ENCODE measurements around the gene PRDM2.

Gene PRDM2

DNA sequence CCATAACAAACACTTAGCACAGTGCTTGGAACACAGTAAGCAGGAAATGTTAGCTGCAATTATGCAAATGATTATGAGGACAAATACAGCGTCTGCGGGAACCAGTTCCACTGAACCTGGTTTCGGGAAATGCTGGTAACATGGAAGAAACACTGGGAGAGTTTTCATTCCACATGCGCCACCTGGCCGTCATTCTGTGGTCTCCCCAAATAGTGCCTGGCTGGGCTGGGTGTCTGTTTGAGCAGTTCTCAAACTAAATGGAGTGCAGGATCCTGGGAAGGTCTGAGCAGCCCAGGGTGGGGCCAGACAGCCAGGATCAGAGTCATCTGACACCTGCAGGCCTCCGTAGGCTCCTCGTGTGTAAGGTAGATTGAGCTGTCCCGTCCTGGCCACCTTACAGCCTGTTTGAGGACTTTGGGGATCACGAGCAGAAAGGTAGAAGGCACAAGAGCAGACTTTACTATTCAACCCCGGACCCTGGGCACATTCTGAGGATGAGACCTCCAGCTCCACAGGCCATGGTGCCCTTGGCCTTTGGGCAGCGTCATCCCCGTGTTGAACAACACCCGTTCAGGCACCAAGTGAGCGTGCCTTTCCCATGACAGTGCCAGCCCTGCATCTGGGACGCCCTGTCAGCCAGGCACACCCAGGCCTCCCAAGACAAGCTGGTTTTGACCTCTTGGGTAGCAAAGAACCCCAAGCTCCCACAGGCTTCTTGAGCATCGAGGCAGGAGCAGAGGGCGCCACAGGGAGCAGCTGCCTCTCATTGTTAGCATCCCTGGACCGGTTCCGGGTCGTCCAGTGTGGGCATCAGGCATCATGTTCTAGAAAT lies 101.9 kb downstream of the PRDM2 start:
- no peaks in the 10 kb centered on the region; the same call in 1 of the 2 replicates for H3K4me1 ChIP-seq (ENCODE audit: control insufficient read depth, insufficient read depth, low read length)
- ChIA-PET POLR2A (no interaction called here), CTCF (no interaction called here)
- no peaks in the 10 kb centered on the region for H3K9me3 ChIP-seq (ENCODE audit: control insufficient read depth, insufficient read depth, low read depth, low read length)
- no peak overlapping the region for H3K4me3 ChIP-seq (ENCODE audit: low read depth, low read length)
- H3K27ac ChIP-seq (ENCODE audit: extremely low read depth, low read depth, low read length) = no peak overlapping the region
- H3K36me3 ChIP-seq (ENCODE audit: control insufficient read depth in 2 of 2, insufficient read depth in 1 of 2, low read length in 2 of 2) = no peaks in the 10 kb centered on the region
- TF ChIP-seq, protein P1, sequence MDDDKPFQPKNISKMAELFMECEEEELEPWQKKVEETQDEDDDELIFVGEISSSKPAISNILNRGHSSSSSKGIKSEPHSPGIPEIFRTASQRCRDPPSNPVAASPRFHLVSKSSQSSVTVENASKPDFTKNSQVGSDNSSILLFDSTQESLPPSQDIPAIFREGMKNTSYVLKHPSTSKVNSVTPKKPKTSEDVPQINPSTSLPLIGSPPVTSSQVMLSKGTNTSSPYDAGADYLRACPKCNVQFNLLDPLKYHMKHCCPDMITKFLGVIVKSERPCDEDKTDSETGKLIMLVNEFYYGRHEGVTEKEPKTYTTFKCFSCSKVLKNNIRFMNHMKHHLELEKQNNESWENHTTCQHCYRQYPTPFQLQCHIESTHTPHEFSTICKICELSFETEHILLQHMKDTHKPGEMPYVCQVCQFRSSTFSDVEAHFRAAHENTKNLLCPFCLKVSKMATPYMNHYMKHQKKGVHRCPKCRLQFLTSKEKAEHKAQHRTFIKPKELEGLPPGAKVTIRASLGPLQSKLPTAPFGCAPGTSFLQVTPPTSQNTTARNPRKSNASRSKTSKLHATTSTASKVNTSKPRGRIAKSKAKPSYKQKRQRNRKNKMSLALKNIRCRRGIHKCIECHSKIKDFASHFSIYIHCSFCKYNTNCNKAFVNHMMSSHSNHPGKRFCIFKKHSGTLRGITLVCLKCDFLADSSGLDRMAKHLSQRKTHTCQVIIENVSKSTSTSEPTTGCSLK (tag by site-specific recombination; IDR thresholded peaks at IDR 0.05) = no peak
- no peak for TF ChIP-seq ZNF24 (tag by site-specific recombination; IDR thresholded peaks at IDR 0.05)
- no peak for TF ChIP-seq ZNF292 (tag by site-specific recombination; IDR thresholded peaks at IDR 0.05; ENCODE audit: borderline replicate concordance, low read depth)
- TF ChIP-seq ZNF792 (tag by site-specific recombination; IDR thresholded peaks at IDR 0.05) = no peak
- TF ChIP-seq ZNF707 (tag by site-specific recombination; IDR thresholded peaks at IDR 0.05) = no peak
- no peak for TF ChIP-seq EGR2 (tag by site-specific recombination; IDR thresholded peaks at IDR 0.05; ENCODE audit: low read depth)
- no peak for TF ChIP-seq TCF7L2 (IDR thresholded peaks at IDR 0.05; ENCODE audit: borderline replicate concordance, low read depth, low read length)
- no peak for TF ChIP-seq ZNF660 (tag by site-specific recombination; IDR thresholded peaks at IDR 0.05)

DNA sequence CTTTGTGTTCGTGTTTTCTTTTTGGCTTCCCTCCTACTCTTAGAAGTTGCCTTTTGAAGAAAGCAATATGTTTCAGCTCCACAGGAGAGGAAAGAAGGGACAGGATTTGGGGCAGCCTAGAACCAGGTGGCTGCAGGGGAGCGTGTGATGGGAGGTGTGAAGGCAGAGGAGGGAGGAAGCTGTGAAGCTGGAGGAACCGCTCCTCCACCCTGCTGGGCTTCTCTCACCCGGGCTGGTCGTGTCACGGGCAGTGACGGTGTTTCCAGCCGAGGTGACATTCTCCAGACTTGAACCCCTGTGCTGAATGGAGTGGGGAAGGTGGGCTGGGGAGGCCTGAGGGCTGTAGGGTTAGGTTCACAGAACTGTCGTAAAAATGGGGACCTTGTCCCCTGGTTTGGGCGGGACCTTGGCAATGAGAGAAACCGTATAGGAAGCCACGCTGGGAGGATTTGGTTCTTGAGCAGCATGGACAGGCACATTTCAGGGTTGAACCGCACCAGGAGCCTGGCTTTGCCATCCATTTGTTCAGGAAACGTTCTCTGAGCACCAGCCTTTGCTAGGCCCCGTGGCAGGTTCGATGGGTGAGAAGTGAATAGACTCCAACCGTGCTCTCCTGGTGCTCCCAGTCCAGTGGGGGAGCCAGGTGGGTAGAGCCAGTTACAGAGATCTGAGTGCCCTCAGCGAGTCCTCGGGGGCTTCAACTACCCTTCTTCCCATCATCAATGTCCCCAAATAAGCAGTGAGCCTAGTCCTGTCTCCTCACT lies 103.0 kb downstream of the PRDM2 start:
- Histone ChIP-seq H3K27ac (ENCODE audit: extremely low read depth, low read depth, low read length) (no peak overlapping the region), H3K36me3 (ENCODE audit: control insufficient read depth in 2 of 2, insufficient read depth in 1 of 2, low read length in 2 of 2) (no peaks in the 10 kb centered on the region), H3K4me3 (ENCODE audit: low read depth, low read length) (no peak overlapping the region), H3K4me1 (ENCODE audit: control insufficient read depth, insufficient read depth, low read length) (no peaks in the 10 kb centered on the region), H3K9me3 (ENCODE audit: control insufficient read depth, insufficient read depth, low read depth, low read length) (no peaks in the 10 kb centered on the region)
- POLR2A ChIA-PET = no interaction called here
- CTCF ChIA-PET = no interaction called here
- TF ChIP-seq, protein P2, sequence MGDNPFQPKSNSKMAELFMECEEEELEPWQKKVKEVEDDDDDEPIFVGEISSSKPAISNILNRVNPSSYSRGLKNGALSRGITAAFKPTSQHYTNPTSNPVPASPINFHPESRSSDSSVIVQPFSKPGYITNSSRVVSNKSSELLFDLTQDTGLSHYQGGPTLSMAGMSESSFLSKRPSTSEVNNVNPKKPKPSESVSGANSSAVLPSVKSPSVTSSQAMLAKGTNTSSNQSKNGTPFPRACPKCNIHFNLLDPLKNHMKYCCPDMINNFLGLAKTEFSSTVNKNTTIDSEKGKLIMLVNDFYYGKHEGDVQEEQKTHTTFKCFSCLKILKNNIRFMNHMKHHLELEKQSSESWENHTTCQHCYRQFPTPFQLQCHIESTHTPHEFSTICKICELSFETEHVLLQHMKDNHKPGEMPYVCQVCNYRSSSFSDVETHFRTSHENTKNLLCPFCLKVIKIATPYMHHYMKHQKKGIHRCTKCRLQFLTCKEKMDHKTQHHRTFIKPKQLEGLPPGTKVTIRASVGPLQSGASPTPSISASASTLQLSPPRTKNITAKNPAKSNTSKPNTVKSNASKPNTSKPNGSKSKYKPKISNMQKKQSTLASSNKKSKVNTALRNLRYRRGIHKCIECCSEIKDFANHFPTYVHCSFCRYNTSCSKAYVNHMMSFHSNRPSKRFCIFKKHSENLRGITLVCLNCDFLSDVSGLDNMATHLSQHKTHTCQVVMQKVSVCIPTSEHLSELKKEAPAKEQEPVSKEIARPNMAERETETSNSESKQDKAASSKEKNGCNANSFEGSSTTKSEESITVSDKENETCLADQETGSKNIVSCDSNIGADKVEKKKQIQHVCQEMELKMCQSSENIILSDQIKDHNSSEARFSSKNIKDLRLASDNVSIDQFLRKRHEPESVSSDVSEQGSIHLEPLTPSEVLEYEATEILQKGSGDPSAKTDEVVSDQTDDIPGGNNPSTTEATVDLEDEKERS (tag by site-specific recombination; IDR thresholded peaks at IDR 0.05) = no peak
- TF ChIP-seq ZIC2 (tag by site-specific recombination; IDR thresholded peaks at IDR 0.05) (peak; percentile 45), GLI4 (tag by site-specific recombination; IDR thresholded peaks at IDR 0.05) (no peak)

DNA sequence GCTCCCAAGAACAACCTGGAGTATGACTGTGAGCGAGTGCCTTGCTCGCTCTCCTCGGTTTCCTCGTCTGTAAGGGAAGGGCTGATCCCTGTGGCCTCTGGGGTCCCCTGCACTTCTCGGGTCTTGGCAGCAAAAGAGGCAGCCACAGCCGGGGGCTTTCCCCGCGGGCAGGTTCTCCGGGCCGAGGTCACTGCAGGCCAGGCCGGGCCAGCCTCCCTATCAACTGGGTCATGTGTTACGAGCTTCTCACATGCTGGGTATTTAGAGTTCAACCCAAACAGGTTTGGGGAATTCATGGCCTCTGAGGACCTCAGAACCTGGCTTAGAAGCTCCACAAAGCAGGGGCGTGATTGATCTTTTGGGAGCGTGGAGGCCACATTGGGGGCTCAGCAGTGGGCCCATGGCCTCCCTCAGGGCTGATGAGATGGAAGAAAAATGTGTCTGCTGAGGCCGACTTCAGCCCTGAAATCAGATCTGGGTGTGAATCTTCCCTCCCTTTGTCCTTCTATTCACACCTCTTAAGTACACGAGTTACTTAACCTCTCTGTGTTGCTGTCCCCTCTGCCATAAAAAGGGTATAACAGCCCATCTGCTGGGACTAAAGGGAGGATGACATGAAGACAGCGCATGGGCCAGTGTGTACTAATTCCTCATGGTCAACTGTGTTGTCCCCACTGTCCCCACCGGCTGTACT lies 103.7 kb downstream of the PRDM2 start:
- H3K4me1 ChIP-seq (ENCODE audit: control insufficient read depth, insufficient read depth, low read length) = no peaks in the 10 kb centered on the region
- no peaks in the 10 kb centered on the region for H3K36me3 ChIP-seq (ENCODE audit: control insufficient read depth in 2 of 2, insufficient read depth in 1 of 2, low read length in 2 of 2)
- ChIA-PET CTCF (no interaction called here), POLR2A (no interaction called here)
- H3K27ac ChIP-seq (ENCODE audit: extremely low read depth, low read depth, low read length) = no peak overlapping the region
- H3K4me3 ChIP-seq (ENCODE audit: low read depth, low read length) = no peak overlapping the region
- H3K9me3 ChIP-seq (ENCODE audit: control insufficient read depth, insufficient read depth, low read depth, low read length) = no peaks in the 10 kb centered on the region
- no peak for TF ChIP-seq ZNF416 (tag by site-specific recombination; IDR thresholded peaks at IDR 0.05)
- TF ChIP-seq, protein P3, sequence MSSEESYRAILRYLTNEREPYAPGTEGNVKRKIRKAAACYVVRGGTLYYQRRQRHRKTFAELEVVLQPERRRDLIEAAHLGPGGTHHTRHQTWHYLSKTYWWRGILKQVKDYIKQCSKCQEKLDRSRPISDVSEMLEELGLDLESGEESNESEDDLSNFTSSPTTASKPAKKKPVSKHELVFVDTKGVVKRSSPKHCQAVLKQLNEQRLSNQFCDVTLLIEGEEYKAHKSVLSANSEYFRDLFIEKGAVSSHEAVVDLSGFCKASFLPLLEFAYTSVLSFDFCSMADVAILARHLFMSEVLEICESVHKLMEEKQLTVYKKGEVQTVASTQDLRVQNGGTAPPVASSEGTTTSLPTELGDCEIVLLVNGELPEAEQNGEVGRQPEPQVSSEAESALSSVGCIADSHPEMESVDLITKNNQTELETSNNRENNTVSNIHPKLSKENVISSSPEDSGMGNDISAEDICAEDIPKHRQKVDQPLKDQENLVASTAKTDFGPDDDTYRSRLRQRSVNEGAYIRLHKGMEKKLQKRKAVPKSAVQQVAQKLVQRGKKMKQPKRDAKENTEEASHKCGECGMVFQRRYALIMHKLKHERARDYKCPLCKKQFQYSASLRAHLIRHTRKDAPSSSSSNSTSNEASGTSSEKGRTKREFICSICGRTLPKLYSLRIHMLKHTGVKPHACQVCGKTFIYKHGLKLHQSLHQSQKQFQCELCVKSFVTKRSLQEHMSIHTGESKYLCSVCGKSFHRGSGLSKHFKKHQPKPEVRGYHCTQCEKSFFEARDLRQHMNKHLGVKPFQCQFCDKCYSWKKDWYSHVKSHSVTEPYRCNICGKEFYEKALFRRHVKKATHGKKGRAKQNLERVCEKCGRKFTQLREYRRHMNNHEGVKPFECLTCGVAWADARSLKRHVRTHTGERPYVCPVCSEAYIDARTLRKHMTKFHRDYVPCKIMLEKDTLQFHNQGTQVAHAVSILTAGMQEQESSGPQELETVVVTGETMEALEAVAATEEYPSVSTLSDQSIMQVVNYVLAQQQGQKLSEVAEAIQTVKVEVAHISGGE (tag by site-specific recombination; conservative IDR thresholded peaks at IDR 0.05; ENCODE audit: low read depth) = no peak
- TF ChIP-seq ZNF514 (tag by site-specific recombination; IDR thresholded peaks at IDR 0.05) = no peak
- TF ChIP-seq, protein P4, sequence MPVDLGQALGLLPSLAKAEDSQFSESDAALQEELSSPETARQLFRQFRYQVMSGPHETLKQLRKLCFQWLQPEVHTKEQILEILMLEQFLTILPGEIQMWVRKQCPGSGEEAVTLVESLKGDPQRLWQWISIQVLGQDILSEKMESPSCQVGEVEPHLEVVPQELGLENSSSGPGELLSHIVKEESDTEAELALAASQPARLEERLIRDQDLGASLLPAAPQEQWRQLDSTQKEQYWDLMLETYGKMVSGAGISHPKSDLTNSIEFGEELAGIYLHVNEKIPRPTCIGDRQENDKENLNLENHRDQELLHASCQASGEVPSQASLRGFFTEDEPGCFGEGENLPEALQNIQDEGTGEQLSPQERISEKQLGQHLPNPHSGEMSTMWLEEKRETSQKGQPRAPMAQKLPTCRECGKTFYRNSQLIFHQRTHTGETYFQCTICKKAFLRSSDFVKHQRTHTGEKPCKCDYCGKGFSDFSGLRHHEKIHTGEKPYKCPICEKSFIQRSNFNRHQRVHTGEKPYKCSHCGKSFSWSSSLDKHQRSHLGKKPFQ (tag by site-specific recombination; IDR thresholded peaks at IDR 0.05) = peak; percentile 86
- TF ChIP-seq, protein P5, sequence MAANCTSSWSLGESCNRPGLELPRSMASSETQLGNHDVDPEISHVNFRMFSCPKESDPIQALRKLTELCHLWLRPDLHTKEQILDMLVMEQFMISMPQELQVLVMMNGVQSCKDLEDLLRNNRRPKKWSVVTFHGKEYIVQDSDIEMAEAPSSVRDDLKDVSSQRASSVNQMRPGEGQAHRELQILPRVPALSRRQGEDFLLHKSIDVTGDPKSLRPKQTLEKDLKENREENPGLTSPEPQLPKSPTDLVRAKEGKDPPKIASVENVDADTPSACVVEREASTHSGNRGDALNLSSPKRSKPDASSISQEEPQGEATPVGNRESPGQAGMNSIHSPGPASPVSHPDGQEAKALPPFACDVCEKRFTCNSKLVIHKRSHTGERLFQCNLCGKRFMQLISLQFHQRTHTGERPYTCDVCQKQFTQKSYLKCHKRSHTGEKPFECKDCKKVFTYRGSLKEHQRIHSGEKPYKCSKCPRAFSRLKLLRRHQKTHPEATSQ (tag by site-specific recombination; IDR thresholded peaks at IDR 0.05) = no peak

All from HEK293 (cell line).